HepG2 (cell line): ENCODE results near the gene CHRNA5. TPM values are rescaled to one million over a fixed set of nuclear protein-coding genes. Genes with fewer than 3 reads are reported as not detected.
A peak's percentile ranks its signal among the peaks of the same experiment; 100 is the strongest.

ENCODE experiments used
- ATAC-seq: fragments of 200-7000 bp; cut with Tn5 transposase; 3 replicates; pipeline ENCODE4 v1.9.1; 2020; ENCODE audit warnings: mild to moderate bottlenecking, moderate library complexity
- BruUV-seq: library from RNA; stranded (reverse); fragments of 400-500 nt; replicated peaks from 2 replicates; lab custom pipeline; 2021; lab: Mats Ljungman, UMichigan
- CTCF ChIA-PET: fragments of 300-600 bp; formaldehyde crosslinking; extraction: SDS; loops from one replicate; lab custom pipeline; 2021; ENCODE audit warnings: low total read pairs, inconsistent platforms, low intra/inter-chr PET ratio; lab: Yijun Ruan, JAX
- POLR2A ChIA-PET: fragments of 350-600 bp; sonication (Branson Sonifier 250); formaldehyde crosslinking; loops from one replicate; lab custom pipeline; 2020; ENCODE audit warnings: antibody characterized with exemption, inconsistent platforms; lab: Yijun Ruan, JAX
- DNase-seq: peaks from one replicate; pipeline ENCODE4 v3.0.0-alpha.2; 2015; ENCODE audit warnings: low spot score
- FAIRE-seq: peaks from 3 replicates; lab custom pipeline; 2011; peaks lifted over from hg19 to GRCh38; lab: Jason Lieb, UNC
- H2AFZ ChIP-seq: one replicate; pipeline ENCODE4 v1.6.1; 2011; ENCODE audit warnings: low read length, inconsistent platforms
- H3K27ac ChIP-seq: fragments of 300-600 bp; 3 replicates; pipeline ENCODE4 v1.8.0; 2011; ENCODE audit warnings: mixed run types, mild to moderate bottlenecking, mixed read lengths, low read length, inconsistent platforms; ENCODE audit not compliant: insufficient read depth; ENCODE audit errors: extremely low read length
- H3K27me3 ChIP-seq, 2 experiments: fragments of 200-600 bp in 1 of 2; 2 replicates in 1 of 2; 3 replicates in 1 of 2; pipeline versions ENCODE4 v1.6.0 to v1.8.0; 2011; ENCODE audit warnings: low read length in 2 of 2, mild to moderate bottlenecking in 2 of 2, moderate library complexity in 2 of 2, inconsistent platforms in 1 of 2; ENCODE audit not compliant: insufficient read depth in 2 of 2, control insufficient read depth in 1 of 2
- H3K36me3 ChIP-seq, 2 experiments: fragments of 200-600 bp in 1 of 2; replicated peaks in 1 of 2; 2 replicates in 1 of 2; 3 replicates in 1 of 2; pipeline versions ENCODE4 v1.5.1 to v1.8.0; 2011; ENCODE audit warnings: low read length in 2 of 2, inconsistent platforms in 1 of 2; ENCODE audit not compliant: insufficient read depth in 2 of 2, control insufficient read depth in 1 of 2
- H3K4me1 ChIP-seq: 2 replicates; pipeline ENCODE4 v1.5.1; 2012; ENCODE audit warnings: low read length, inconsistent platforms; ENCODE audit not compliant: insufficient read depth
- H3K4me2 ChIP-seq: 2 replicates; pipeline ENCODE4 v1.6.0; 2011; ENCODE audit warnings: low read depth, low read length, inconsistent platforms
- H3K4me3 ChIP-seq, 3 experiments: fragments of 200-600 bp in 1 of 3; sonication (generic), shearing (Covaris generic) in 1 of 3; replicated peaks in 1 of 3; 2 replicates each; pipeline ENCODE4 v1.5.1; 2011 to 2016; ENCODE audit warnings: low read length in 3 of 3, inconsistent platforms in 2 of 3, low read depth in 2 of 3, mild to moderate bottlenecking in 2 of 3, control low read depth in 1 of 3, mixed read lengths in 1 of 3; ENCODE audit not compliant: insufficient read depth in 1 of 3
- H3K79me2 ChIP-seq: one replicate; pipeline ENCODE4 v1.6.1; 2011; ENCODE audit warnings: low read length, inconsistent platforms; ENCODE audit not compliant: insufficient read depth
- H3K9ac ChIP-seq: 2 replicates; pipeline ENCODE4 v1.6.0; 2011; ENCODE audit warnings: mild to moderate bottlenecking, low read depth, low read length, inconsistent platforms; ENCODE audit not compliant: insufficient read depth
- H3K9me3 ChIP-seq: 2 replicates; pipeline ENCODE4 v1.5.1; 2012; ENCODE audit warnings: mild to moderate bottlenecking, low read length
- H4K20me1 ChIP-seq: 2 replicates; pipeline ENCODE4 v1.6.0; 2011; ENCODE audit warnings: inconsistent platforms, mild to moderate bottlenecking, low read length, moderate library complexity; ENCODE audit not compliant: insufficient read depth
- GATAD2A ChIP-seq: IDR thresholded peaks from 2 replicates; pipeline ENCODE4 v1.6.1; 2016
- HNF1B ChIP-seq: sonication (generic); formaldehyde crosslinking; IDR thresholded peaks from 2 replicates; pipeline ENCODE4 v1.5.1; 2020; ENCODE audit warnings: mild to moderate bottlenecking, moderate library complexity, missing genetic modification reagents
- KAT2B ChIP-seq: fragments of 150-350 bp; IDR thresholded peaks from 2 replicates; pipeline ENCODE4 v1.6.1; 2014; ENCODE audit warnings: low read depth, low read length, borderline replicate concordance
- KLF9 ChIP-seq: IDR thresholded peaks from 2 replicates; pipeline ENCODE4 v1.6.1; 2016; ENCODE audit warnings: low read depth
- POGZ ChIP-seq: sonication (generic); formaldehyde crosslinking; IDR thresholded peaks from 2 replicates; pipeline ENCODE4 v1.4.0; 2020; ENCODE audit warnings: mild to moderate bottlenecking, missing genetic modification reagents
- RAD21 ChIP-seq: fragments of 450-650 bp; formaldehyde crosslinking; IDR thresholded peaks from 2 replicates; pipeline ENCODE4 v1.5.0; 2020; ENCODE audit warnings: mild to moderate bottlenecking
- SMC3 ChIP-seq: IDR thresholded peaks from 2 replicates; pipeline ENCODE4 v1.6.1; 2011; ENCODE audit warnings: low read length, improper control_type of control experiment
- STAG1 ChIP-seq: sonication (generic); formaldehyde crosslinking; IDR thresholded peaks from 2 replicates; pipeline ENCODE4 v1.4.0; 2020; ENCODE audit warnings: missing genetic modification reagents
- ZNF335 ChIP-seq: sonication (generic); formaldehyde crosslinking; IDR thresholded peaks from 2 replicates; pipeline ENCODE4 v1.4.0; 2020; ENCODE audit warnings: missing genetic modification reagents
- ZNF501 ChIP-seq: sonication (generic); formaldehyde crosslinking; IDR thresholded peaks from 2 replicates; pipeline ENCODE4 v1.5.1; 2020; ENCODE audit warnings: mild to moderate bottlenecking, moderate library complexity, missing genetic modification reagents
- ZNF629 ChIP-seq: sonication (generic); formaldehyde crosslinking; conservative IDR thresholded peaks from 2 replicates; pipeline ENCODE4 v1.5.0; 2020; ENCODE audit warnings: missing genetic modification reagents
- ZNF639 ChIP-seq: conservative IDR thresholded peaks from 2 replicates; pipeline ENCODE4 v1.6.1; 2018; ENCODE audit warnings: missing genetic modification reagents
- ZNF660 ChIP-seq: sonication (generic); formaldehyde crosslinking; IDR thresholded peaks from 2 replicates; pipeline ENCODE4 v1.5.1; 2020; ENCODE audit warnings: mild to moderate bottlenecking, low read depth, missing genetic modification reagents, borderline replicate concordance
- ZSCAN29 ChIP-seq: sonication (generic); formaldehyde crosslinking; conservative IDR thresholded peaks from 2 replicates; pipeline ENCODE4 v1.4.0; 2020; ENCODE audit warnings: mild to moderate bottlenecking, missing genetic modification reagents
- WGBS: methylation state at CpG from one replicate; pipeline ENCODE4 v1.1.6; 2017; ENCODE audit warnings: low lambda C conversion rate; 5-methylcytosine and 5-hydroxymethylcytosine counted together
- in situ Hi-C: cut with HindIII; loops from 2 replicates; pipeline ENCODE4 v1.10.0; 2017; ENCODE audit warnings: low pct_unique_long_range_greater_than_20kb; ENCODE audit not compliant: extremely low pct_ligation_motif_present
- intact Hi-C: fragments of 100-400 bp; cut with micrococcal nuclease; formaldehyde crosslinking; loops from one replicate; pipeline ENCODE4 v1.10.0; 2022; ENCODE audit not compliant: unreplicated experiment
- polyA plus RNA-seq, 8 experiments: library from polyadenylated mRNA; depleted of rRNA in 3 of 8; stranded (reverse) in 7 of 8; unstranded in 1 of 8; fragments of >200 nt; fragmentation: Illumina TruSeq in 4 of 8; extraction: Trizol in 4 of 8; gene quantifications; 2 replicates each; pipeline versions ENCODE4 v1.2.1 to v1.2.3, GENCODE V29; 2011 to 2016; ENCODE audit warnings: low read depth in 4 of 8, missing spikeins in 1 of 8, mixed read lengths in 1 of 8; ENCODE audit not compliant: insufficient read depth in 1 of 8
- total RNA-seq, 5 experiments: library from RNA; depleted of rRNA; stranded (reverse); fragments of >200 nt; fragmentation: Illumina TruSeq; extraction: Trizol; gene quantifications; 2 replicates each; pipeline ENCODE4 v1.2.3, GENCODE V29; 2016; ENCODE audit warnings: low read depth in 1 of 5
- TF ChIP-seq, protein P1 (sequence below): sonication (generic); formaldehyde crosslinking; IDR thresholded peaks from 2 replicates; pipeline ENCODE4 v1.5.0; 2020; ENCODE audit warnings: mild to moderate bottlenecking, missing genetic modification reagents, moderate library complexity

The CHRNA5 gene
- total and polyA plus RNA-seq, 2 of the 13 experiments (the other 11 are each of a cell fraction or from before 2014, with no cell fraction given) = 3.7 to 10.5 TPM

GRCh38 chr15:78618064-78618463 lies 52.7 kb downstream of the CHRNA5 start:
- H3K4me3 ChIP-seq = no peak overlapping the region
- no peak overlapping the region for H3K9ac ChIP-seq
- no peaks in the 10 kb centered on the region for H4K20me1 ChIP-seq
- H2AFZ ChIP-seq = no peak overlapping the region
- intact Hi-C loops (loop anchor here (1.0 kb wide), 2 partner anchors 91 to 133 kb away; no protein-coding TSS in a partner anchor), in situ Hi-C loops (no loop called here)
- no peak for FAIRE-seq
- no peak overlapping the region for H3K27ac ChIP-seq
- ChIA-PET POLR2A (no interaction called here), CTCF (interaction anchor here (1.2 to 2.3 kb wide), 4 partner anchors 21 to 133 kb away, joined by 3 to 20 read pairs (median 8); no protein-coding TSS in a partner anchor)
- H3K27me3 ChIP-seq = peaks cover 3 to 39% of the 10 kb centered on the region in 2 experiments; a peak in 4 of 5 replicates
- peak; percentile 7; the same call in 1 of the 3 replicates for ATAC-seq
- DNase-seq = no peak
- BruUV-seq = no TSS peak
- H3K4me2 ChIP-seq = no peak overlapping the region
- H3K79me2 ChIP-seq = no peaks in the 10 kb centered on the region
- no peak for TF ChIP-seq ZNF660
- no peak for TF ChIP-seq ZSCAN29
- no peak for TF ChIP-seq KAT2B
- TF ChIP-seq HNF1B = 0 out of 2 replicates have a peak, but pooled peaks have one; percentile 9
- 66% methylated on average over 6 of the region's 8 CpGs for WGBS
- no peaks in the 10 kb centered on the region for H3K4me1 ChIP-seq
- no peaks in the 10 kb centered on the region for H3K9me3 ChIP-seq
- H3K36me3 ChIP-seq = no peaks in the 10 kb centered on the region

DNA sequence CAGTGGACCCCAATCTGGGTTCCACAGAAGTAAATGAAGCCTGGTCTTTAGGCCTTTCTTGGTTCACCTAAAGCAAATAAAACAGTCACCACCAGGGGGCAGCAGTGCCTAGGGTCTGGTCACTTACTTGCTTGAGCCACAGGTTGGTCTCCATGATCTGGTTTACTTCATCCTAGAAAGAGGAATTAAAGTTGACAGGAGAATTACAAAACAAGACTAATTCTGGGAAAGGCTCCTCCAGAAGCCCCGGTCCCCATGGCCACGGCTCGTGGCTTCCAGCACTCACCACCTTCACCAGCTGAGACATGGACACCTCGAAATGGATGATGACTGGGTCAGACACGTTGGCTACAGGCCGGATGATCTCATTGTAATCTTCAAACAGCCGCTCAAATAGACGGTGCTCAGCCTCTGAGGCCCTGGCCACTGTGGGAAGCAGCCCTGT lies 53.2 kb downstream of the CHRNA5 start:
- Histone ChIP-seq H3K36me3 (no peaks in the 10 kb centered on the region), H3K9me3 (no peaks in the 10 kb centered on the region), H3K79me2 (no peaks in the 10 kb centered on the region), H3K27ac (no peak overlapping the region), H3K4me1 (no peaks in the 10 kb centered on the region), H4K20me1 (no peaks in the 10 kb centered on the region), H2AFZ (no peak overlapping the region), H3K27me3 (peaks cover 3 to 42% of the 10 kb centered on the region in 2 experiments; a peak in 4 of 5 replicates), H3K4me2 (no peak overlapping the region), H3K9ac (no peak overlapping the region), H3K4me3 (no peak overlapping the region)
- 14% methylated on average over 7 of the region's 8 CpGs for WGBS
- TF ChIP-seq, protein P1, sequence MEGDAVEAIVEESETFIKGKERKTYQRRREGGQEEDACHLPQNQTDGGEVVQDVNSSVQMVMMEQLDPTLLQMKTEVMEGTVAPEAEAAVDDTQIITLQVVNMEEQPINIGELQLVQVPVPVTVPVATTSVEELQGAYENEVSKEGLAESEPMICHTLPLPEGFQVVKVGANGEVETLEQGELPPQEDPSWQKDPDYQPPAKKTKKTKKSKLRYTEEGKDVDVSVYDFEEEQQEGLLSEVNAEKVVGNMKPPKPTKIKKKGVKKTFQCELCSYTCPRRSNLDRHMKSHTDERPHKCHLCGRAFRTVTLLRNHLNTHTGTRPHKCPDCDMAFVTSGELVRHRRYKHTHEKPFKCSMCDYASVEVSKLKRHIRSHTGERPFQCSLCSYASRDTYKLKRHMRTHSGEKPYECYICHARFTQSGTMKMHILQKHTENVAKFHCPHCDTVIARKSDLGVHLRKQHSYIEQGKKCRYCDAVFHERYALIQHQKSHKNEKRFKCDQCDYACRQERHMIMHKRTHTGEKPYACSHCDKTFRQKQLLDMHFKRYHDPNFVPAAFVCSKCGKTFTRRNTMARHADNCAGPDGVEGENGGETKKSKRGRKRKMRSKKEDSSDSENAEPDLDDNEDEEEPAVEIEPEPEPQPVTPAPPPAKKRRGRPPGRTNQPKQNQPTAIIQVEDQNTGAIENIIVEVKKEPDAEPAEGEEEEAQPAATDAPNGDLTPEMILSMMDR (CRISPR knock-in tag) = peak; percentile 81
- TF ChIP-seq ZNF639 (0 out of 2 replicates have a peak, but pooled peaks have one; percentile 29), POGZ (no peak), RAD21 (peak; percentile 59), SMC3 (peak; percentile 87), GATAD2A (CRISPR knock-in tag) (0 out of 2 replicates have a peak, but pooled peaks have one; percentile 16), KLF9 (CRISPR knock-in tag) (no peak), STAG1 (CRISPR knock-in tag) (peak; percentile 79), ZNF629 (no peak), ZNF335 (no peak), ZNF501 (CRISPR knock-in tag) (peak; percentile 45; the same call in 1 of the 2 replicates)
- ChIA-PET CTCF (interaction anchor here (1.2 to 2.3 kb wide), 4 partner anchors 20 to 133 kb away, joined by 3 to 20 read pairs (median 8); no protein-coding TSS in a partner anchor), POLR2A (no interaction called here)
- in situ Hi-C loops (no loop called here), intact Hi-C loops (loop anchor here (1.0 kb wide), 2 partner anchors 91 to 133 kb away; no protein-coding TSS in a partner anchor)
- BruUV-seq = no TSS peak
- DNase-seq = peak; percentile 66
- peak; percentile 64 for ATAC-seq
- peak; percentile 96 for FAIRE-seq
